ENCODE measurements around the gene COL5A1.

DNA sequence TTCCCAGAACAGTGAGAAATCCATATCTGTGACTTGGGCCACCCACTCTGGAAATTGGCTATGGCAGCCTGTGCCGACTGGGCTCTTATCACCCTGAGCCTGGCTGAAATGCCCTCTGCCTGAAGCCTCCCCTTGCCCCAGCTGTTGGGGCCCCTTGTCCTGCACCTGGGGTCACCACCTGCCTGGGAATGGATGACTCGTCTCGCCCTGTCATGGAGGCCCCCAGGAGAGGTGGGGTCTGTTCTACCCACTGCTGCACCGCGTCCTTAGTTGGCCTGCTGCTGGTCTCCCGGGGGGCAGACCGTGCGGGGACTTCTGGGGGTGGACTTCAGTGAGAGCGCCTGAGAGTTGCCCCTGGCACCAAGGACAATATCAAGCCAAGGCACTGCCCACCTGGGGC lies 46.6 kb upstream of the COL5A1 start:
- TF ChIP-seq YY1 (IDR thresholded peaks at IDR 0.05; ENCODE audit: insufficient read depth, insufficient read length) (no peak), SUZ12 (IDR thresholded peaks at IDR 0.05; ENCODE audit: extremely low read depth, insufficient read depth, insufficient read length) (no peak), ZNF274 (IDR thresholded peaks at IDR 0.05; ENCODE audit: low read depth, low read length) (no peak)
